NT2/D1 (cell line): ENCODE results near the gene SCAMP2.

Experiments used
- DNase-seq: peaks from one replicate; pipeline ENCODE4 v3.0.0-alpha.2; 2011; ENCODE audit warnings: low read depth, low spot score
- H3K27me3 ChIP-seq: 2 replicates; pipeline ENCODE4 v1.6.0; 2011; ENCODE audit warnings: mild to moderate bottlenecking; ENCODE audit not compliant: insufficient read length, insufficient read depth
- H3K36me3 ChIP-seq: 2 replicates; pipeline ENCODE4 v1.6.1; 2011; ENCODE audit warnings: mild to moderate bottlenecking, low read length, mixed read lengths; ENCODE audit not compliant: insufficient read depth, insufficient read length
- H3K4me1 ChIP-seq: 2 replicates; pipeline ENCODE4 v1.5.1; 2011; ENCODE audit not compliant: insufficient read depth, insufficient read length
- H3K4me3 ChIP-seq: 2 replicates; pipeline ENCODE4 v1.5.1; 2011; ENCODE audit warnings: low read depth; ENCODE audit not compliant: insufficient read length
- H3K9ac ChIP-seq: 2 replicates; pipeline ENCODE4 v1.6.0; 2011; ENCODE audit warnings: low read depth; ENCODE audit not compliant: insufficient read length
- H3K9me3 ChIP-seq: 2 replicates; pipeline ENCODE4 v1.5.1; 2011; ENCODE audit warnings: mild to moderate bottlenecking, low read length; ENCODE audit not compliant: insufficient read depth
- SUZ12 ChIP-seq: IDR thresholded peaks from 2 replicates; pipeline ENCODE4 v1.6.1; 2011; ENCODE audit not compliant: insufficient read length, insufficient read depth; ENCODE audit errors: extremely low read depth
- YY1 ChIP-seq: IDR thresholded peaks from 2 replicates; pipeline ENCODE4 v1.6.1; 2011; ENCODE audit not compliant: insufficient read length, insufficient read depth
- ZNF274 ChIP-seq: IDR thresholded peaks from 2 replicates; pipeline ENCODE4 v1.6.1; 2011; ENCODE audit warnings: mild to moderate bottlenecking, low read depth, low read length

Gene SCAMP2

GRCh38 chr15:74828835-74829234 lies 44.3 kb downstream of the SCAMP2 start:
- Histone ChIP-seq H3K36me3 (no peaks in the 10 kb centered on the region), H3K27me3 (peaks cover 45% of the 10 kb centered on the region), H3K9ac (no peak overlapping the region), H3K4me1 (peaks cover 12% of the 10 kb centered on the region), H3K4me3 (no peak overlapping the region), H3K9me3 (no peaks in the 10 kb centered on the region)
- DNase-seq = no peak
- TF ChIP-seq SUZ12 = no peak

DNA sequence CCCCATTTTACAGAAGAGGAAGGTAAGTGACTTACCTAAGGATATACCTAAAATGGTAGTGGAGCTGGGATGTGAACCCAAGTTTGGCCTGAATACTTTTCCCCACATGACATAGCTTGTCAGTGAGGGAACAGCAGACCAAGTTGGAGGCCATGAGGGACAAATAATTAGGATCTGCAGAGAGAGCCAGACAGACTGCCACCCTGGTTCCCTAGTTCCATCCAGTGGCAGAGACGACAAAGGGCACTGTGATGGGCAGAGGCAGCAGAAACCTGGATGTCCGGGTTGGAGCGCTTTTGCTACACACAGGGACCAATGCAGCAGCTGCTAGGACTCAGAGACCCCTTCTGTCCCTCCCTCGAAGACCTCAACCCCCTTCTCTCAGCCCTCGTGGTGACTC lies 45.6 kb downstream of the SCAMP2 start:
- Histone ChIP-seq H3K9ac (no peak overlapping the region), H3K4me1 (peaks cover 2% of the 10 kb centered on the region), H3K9me3 (no peaks in the 10 kb centered on the region), H3K4me3 (no peak overlapping the region), H3K36me3 (no peaks in the 10 kb centered on the region), H3K27me3 (peaks cover 48% of the 10 kb centered on the region)
- no peak for DNase-seq
- TF ChIP-seq SUZ12 = no peak
- TF ChIP-seq ZNF274 = no peak
- TF ChIP-seq YY1 = no peak

- TF ChIP-seq YY1 (no peak), ZNF274 (no peak), SUZ12 (no peak)
- H3K4me1 ChIP-seq = peaks cover 3% of the 10 kb centered on the region
- H3K27me3 ChIP-seq = peaks cover 48% of the 10 kb centered on the region
- no peak overlapping the region for H3K9ac ChIP-seq
- DNase-seq = no peak
- no peaks in the 10 kb centered on the region for H3K36me3 ChIP-seq
- H3K9me3 ChIP-seq = no peaks in the 10 kb centered on the region
- H3K4me3 ChIP-seq = no peak overlapping the region
Measured at GRCh38 chr15:74826921-74827320, 46.2 kb downstream of the SCAMP2 start.

- H3K36me3 ChIP-seq = no peaks in the 10 kb centered on the region
- TF ChIP-seq ZNF274 (no peak), YY1 (no peak), SUZ12 (no peak)
- H3K9ac ChIP-seq = no peak within 1 kb of the TSS
- H3K4me1 ChIP-seq = peaks cover 7% of the 10 kb centered on the region
- no peak for DNase-seq
- H3K27me3 ChIP-seq = peaks cover 48% of the 10 kb centered on the region
- H3K9me3 ChIP-seq = no peaks in the 10 kb centered on the region
- H3K4me3 ChIP-seq = no peak within 1 kb of the TSS
Measured at GRCh38 chr15:74826364-74826819, 46.8 kb downstream of the SCAMP2 start, which contains the start of gene CPLX3. Gene CPLX3, plus strand, starts transcription at chr15:74826627. Its CDS starts 77 bp downstream, at chr15:74826704.

DNA sequence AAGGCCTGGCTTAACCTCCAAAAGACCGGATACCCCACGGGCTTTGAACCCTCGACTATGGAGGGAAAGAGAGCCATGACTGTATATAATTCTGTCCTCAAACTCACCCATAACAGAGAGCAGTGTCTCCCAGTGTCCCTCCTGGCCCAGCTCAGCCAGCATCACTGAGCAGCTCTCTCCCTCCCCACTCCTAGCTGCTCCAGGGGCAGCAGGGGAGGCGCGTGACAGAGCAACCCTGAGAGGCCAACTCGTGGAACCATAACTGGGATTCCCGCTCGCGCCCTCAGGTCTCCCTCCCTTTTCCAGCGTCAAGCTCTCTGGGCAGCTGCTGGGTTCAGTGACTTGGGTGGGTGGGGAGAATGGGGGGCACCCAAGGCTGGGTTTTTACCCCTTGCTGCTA lies 47.3 kb downstream of the SCAMP2 start:
- H3K27me3 ChIP-seq = peaks cover 48% of the 10 kb centered on the region
- H3K4me3 ChIP-seq = no peak overlapping the region
- no peaks in the 10 kb centered on the region for H3K36me3 ChIP-seq
- H3K9me3 ChIP-seq = no peaks in the 10 kb centered on the region
- no peak overlapping the region for H3K9ac ChIP-seq
- H3K4me1 ChIP-seq = peaks cover 12% of the 10 kb centered on the region
- DNase-seq = no peak
- TF ChIP-seq SUZ12 (no peak), ZNF274 (no peak), YY1 (no peak)

GRCh38 chr15:74824976-74825375 lies 48.2 kb downstream of the SCAMP2 start:
- H3K4me1 ChIP-seq = peaks cover 21% of the 10 kb centered on the region
- H3K9me3 ChIP-seq = no peaks in the 10 kb centered on the region
- H3K36me3 ChIP-seq = no peaks in the 10 kb centered on the region
- no peak overlapping the region for H3K4me3 ChIP-seq
- peak overlapping the region; percentile 38 for H3K9ac ChIP-seq
- DNase-seq = no peak
- TF ChIP-seq YY1 = no peak
- TF ChIP-seq ZNF274 = no peak
- no peak for TF ChIP-seq SUZ12
- peaks cover 48% of the 10 kb centered on the region for H3K27me3 ChIP-seq

- no peaks in the 10 kb centered on the region for H3K36me3 ChIP-seq
- no peaks in the 10 kb centered on the region for H3K9me3 ChIP-seq
- no peak overlapping the region for H3K4me3 ChIP-seq
- H3K27me3 ChIP-seq = peaks cover 45% of the 10 kb centered on the region
- H3K4me1 ChIP-seq = peaks cover 29% of the 10 kb centered on the region
- DNase-seq = no peak
- TF ChIP-seq YY1 = no peak
- no peak for TF ChIP-seq SUZ12
- no peak for TF ChIP-seq ZNF274
- no peak overlapping the region for H3K9ac ChIP-seq
Measured at GRCh38 chr15:74823324-74823723, 49.8 kb downstream of the SCAMP2 start.
